Activated naive CD8-positive, alpha-beta T cell treated with anti-CD3 and anti-CD28 coated beads, Interleukin-2, amount 10 ng/mL, durations not matched to agents 7 days and 5 days (primary cell): ENCODE measurements around the gene AFF3. TPM values are rescaled to one million over a fixed set of nuclear protein-coding genes. Genes with fewer than 3 reads are reported as not detected.

ENCODE experiments used
- ATAC-seq: fragments of 150-1000 bp; cut with Tn5 transposase; one replicate; pipeline ENCODE4 v1.10.0; 2021; ENCODE audit warnings: low read depth, moderate library complexity
- POLR2A ChIA-PET: fragments of 350-600 bp; sonication (Branson Sonifier 250); formaldehyde crosslinking; loops from one replicate; lab custom pipeline; 2021; ENCODE audit warnings: antibody characterized with exemption; lab: Charles Lee
- DNase-seq: peaks from one replicate; pipeline ENCODE4 v3.0.0; 2021
- H3K27ac Mint-ChIP-seq: one replicate; pipeline ENCODE4 v1.8.0; 2022; ENCODE audit warnings: mild to moderate bottlenecking, mixed read lengths
- H3K27me3 Mint-ChIP-seq: one replicate; pipeline ENCODE4 v1.8.0; 2022; ENCODE audit warnings: mild to moderate bottlenecking, moderate library complexity, mixed read lengths
- H3K36me3 Mint-ChIP-seq: one replicate; pipeline ENCODE4 v1.8.0; 2021; ENCODE audit warnings: mild to moderate bottlenecking, mixed read lengths
- H3K4me1 Mint-ChIP-seq: one replicate; pipeline ENCODE4 v1.8.0; 2021; ENCODE audit warnings: mixed read lengths
- H3K4me3 Mint-ChIP-seq: one replicate; pipeline ENCODE4 v1.8.0; 2022; ENCODE audit warnings: mild to moderate bottlenecking, moderate library complexity, mixed read lengths
- H3K9me3 Mint-ChIP-seq: one replicate; pipeline ENCODE4 v1.8.0; 2021; ENCODE audit warnings: mixed read lengths
- total RNA-seq, 2 experiments: library from RNA; stranded (reverse); gene quantifications; one replicate each; pipeline ENCODE4 v1.2.3, GENCODE V29; 2021

The AFF3 gene
- total RNA-seq, 2 experiments from 2014 or later, result 1.8 to 2.2 TPM

- no peaks in the 10 kb centered on the region for H3K9me3 Mint-ChIP-seq
Measured at GRCh38 chr2:99880148-99880963, 262.0 kb downstream of the AFF3 start.

GRCh38 chr2:99879481-99879880 lies 262.9 kb downstream of the AFF3 start:
- ATAC-seq, result no peak
- Mint-ChIP-seq H3K36me3 (no peaks in the 10 kb centered on the region), H3K4me1 (no peaks in the 10 kb centered on the region)

More at GRCh38 chr2:99880148-99880963, 262.0 kb downstream of the AFF3 start:
- peaks cover 2% of the 10 kb centered on the region for H3K27me3 Mint-ChIP-seq
- ATAC-seq (no peak), DNase-seq (no peak)
- POLR2A ChIA-PET, result no interaction called here
- H3K36me3 Mint-ChIP-seq, result no peaks in the 10 kb centered on the region
- no peak overlapping the region for H3K4me3 Mint-ChIP-seq
- H3K27ac Mint-ChIP-seq, result no peak overlapping the region
- no peaks in the 10 kb centered on the region for H3K4me1 Mint-ChIP-seq

GRCh38 chr2:99878581-99879350 lies 263.6 kb downstream of the AFF3 start:
- H3K36me3 Mint-ChIP-seq, result no peaks in the 10 kb centered on the region
- peaks cover 2% of the 10 kb centered on the region for H3K27me3 Mint-ChIP-seq
- H3K4me3 Mint-ChIP-seq, result no peak overlapping the region
- H3K9me3 Mint-ChIP-seq, result no peaks in the 10 kb centered on the region
- ATAC-seq, result no peak
- H3K27ac Mint-ChIP-seq, result no peak overlapping the region
- no peak for DNase-seq
- POLR2A ChIA-PET, result no interaction called here
- H3K4me1 Mint-ChIP-seq, result no peaks in the 10 kb centered on the region

More at GRCh38 chr2:99879481-99879880, 262.9 kb downstream of the AFF3 start:
- POLR2A ChIA-PET, result no interaction called here
- peaks cover 2% of the 10 kb centered on the region for H3K27me3 Mint-ChIP-seq
- no peak overlapping the region for H3K27ac Mint-ChIP-seq
- no peak for DNase-seq
- no peak overlapping the region for H3K4me3 Mint-ChIP-seq
- no peaks in the 10 kb centered on the region for H3K9me3 Mint-ChIP-seq

GRCh38 chr2:99877963-99878362 lies 264.4 kb downstream of the AFF3 start:
- Mint-ChIP-seq H3K9me3 (no peaks in the 10 kb centered on the region), H3K4me3 (no peak overlapping the region), H3K27ac (no peak overlapping the region), H3K36me3 (no peaks in the 10 kb centered on the region), H3K27me3 (peaks cover 2% of the 10 kb centered on the region), H3K4me1 (no peaks in the 10 kb centered on the region)
- POLR2A ChIA-PET, result no interaction called here
- ATAC-seq, result no peak
- DNase-seq, result no peak

- POLR2A ChIA-PET, result no interaction called here
- DNase-seq (no peak), ATAC-seq (no peak)
- Mint-ChIP-seq H3K27ac (no peak overlapping the region), H3K4me1 (no peaks in the 10 kb centered on the region), H3K36me3 (no peaks in the 10 kb centered on the region), H3K4me3 (no peak overlapping the region), H3K27me3 (peaks cover under 1% of the 10 kb centered on the region), H3K9me3 (no peaks in the 10 kb centered on the region)
Measured at GRCh38 chr2:99876956-99877355, 265.4 kb downstream of the AFF3 start.

- H3K27ac Mint-ChIP-seq, result no peak overlapping the region
- no peaks in the 10 kb centered on the region for H3K27me3 Mint-ChIP-seq
- DNase-seq (no peak), ATAC-seq (no peak)
- no peaks in the 10 kb centered on the region for H3K4me1 Mint-ChIP-seq
- POLR2A ChIA-PET, result no interaction called here
- H3K36me3 Mint-ChIP-seq, result no peaks in the 10 kb centered on the region
- H3K4me3 Mint-ChIP-seq, result no peak overlapping the region
- H3K9me3 Mint-ChIP-seq, result no peaks in the 10 kb centered on the region
Measured at GRCh38 chr2:99875627-99876201, 266.7 kb downstream of the AFF3 start.

GRCh38 chr2:99868260-99868659 lies 274.1 kb downstream of the AFF3 start:
- no peak for ATAC-seq
- Mint-ChIP-seq H3K4me1 (no peaks in the 10 kb centered on the region), H3K27me3 (peaks cover 6% of the 10 kb centered on the region), H3K9me3 (no peaks in the 10 kb centered on the region), H3K27ac (no peak overlapping the region), H3K36me3 (no peaks in the 10 kb centered on the region), H3K4me3 (no peak overlapping the region)
- no peak for DNase-seq
- POLR2A ChIA-PET, result no interaction called here

- no peak overlapping the region for H3K4me3 Mint-ChIP-seq
- ATAC-seq, result no peak
Measured at GRCh38 chr2:99867770-99868169, 274.6 kb downstream of the AFF3 start.

GRCh38 chr2:99865818-99866676 lies 276.3 kb downstream of the AFF3 start:
- ATAC-seq, result no peak
- Mint-ChIP-seq H3K27ac (no peak overlapping the region), H3K27me3 (peaks cover 10% of the 10 kb centered on the region), H3K36me3 (no peaks in the 10 kb centered on the region), H3K4me1 (peaks cover 9% of the 10 kb centered on the region), H3K4me3 (no peak overlapping the region), H3K9me3 (no peaks in the 10 kb centered on the region)
- DNase-seq, result no peak
- POLR2A ChIA-PET, result no interaction called here

More at GRCh38 chr2:99867770-99868169, 274.6 kb downstream of the AFF3 start:
- Mint-ChIP-seq H3K9me3 (no peaks in the 10 kb centered on the region), H3K27me3 (peaks cover 10% of the 10 kb centered on the region), H3K36me3 (no peaks in the 10 kb centered on the region), H3K27ac (no peak overlapping the region), H3K4me1 (no peaks in the 10 kb centered on the region)
- DNase-seq, result no peak
- POLR2A ChIA-PET, result no interaction called here

GRCh38 chr2:99864561-99865553 lies 277.5 kb downstream of the AFF3 start:
- Mint-ChIP-seq H3K27me3 (peaks cover 10% of the 10 kb centered on the region), H3K27ac (no peak overlapping the region), H3K4me1 (peaks cover 10% of the 10 kb centered on the region), H3K36me3 (no peaks in the 10 kb centered on the region), H3K4me3 (no peak overlapping the region), H3K9me3 (no peaks in the 10 kb centered on the region)
- ATAC-seq, result no peak
- POLR2A ChIA-PET, result no interaction called here
- no peak for DNase-seq

- no peaks in the 10 kb centered on the region for H3K36me3 Mint-ChIP-seq
Measured at GRCh38 chr2:99863903-99864270, 278.5 kb downstream of the AFF3 start.

GRCh38 chr2:99863236-99863902 lies 279.0 kb downstream of the AFF3 start:
- POLR2A ChIA-PET, result no interaction called here
- no peak for DNase-seq
- Mint-ChIP-seq H3K36me3 (no peaks in the 10 kb centered on the region), H3K27ac (no peak overlapping the region), H3K27me3 (peaks cover 14% of the 10 kb centered on the region), H3K4me1 (peaks cover 10% of the 10 kb centered on the region), H3K9me3 (no peaks in the 10 kb centered on the region), H3K4me3 (no peak overlapping the region)
- no peak for ATAC-seq

More at GRCh38 chr2:99863903-99864270, 278.5 kb downstream of the AFF3 start:
- POLR2A ChIA-PET, result no interaction called here
- ATAC-seq, result no peak
- H3K4me1 Mint-ChIP-seq, result peaks cover 10% of the 10 kb centered on the region
- no peak for DNase-seq
- H3K27me3 Mint-ChIP-seq, result peaks cover 13% of the 10 kb centered on the region
- no peaks in the 10 kb centered on the region for H3K9me3 Mint-ChIP-seq
- no peak overlapping the region for H3K27ac Mint-ChIP-seq
- H3K4me3 Mint-ChIP-seq, result no peak overlapping the region
